ENCODE data around the gene CPVL. TPM values are rescaled to one million over a fixed set of nuclear protein-coding genes. Genes with fewer than 3 reads are reported as not detected.
A peak's percentile ranks its signal among the peaks of the same experiment; 100 is the strongest.

The CPVL gene
- total RNA-seq, 1 experiment from 2014 or later: 26.9 TPM

GRCh38 chr7:29127527-29127926, 18.8 kb downstream of the CPVL start:
- Histone ChIP-seq H2BK120ac (ENCODE audit: low read depth, low read length, poor library complexity, severe bottlenecking) (no peak overlapping the region), H2BK12ac (ENCODE audit: insufficient read length, low read depth, low read length) (no peak overlapping the region), H3K56ac (ENCODE audit: insufficient read length, low read depth, low read length) (no peak overlapping the region), H3K79me1 (ENCODE audit: insufficient read depth, low read depth, low read length, poor library complexity, severe bottlenecking) (no peaks in the 10 kb centered on the region), H3K23me2 (ENCODE audit: insufficient read length, low read depth, low read length, poor library complexity, severe bottlenecking) (no peaks in the 10 kb centered on the region), H3K9ac (ENCODE audit: extremely low read depth, insufficient read length, low read length) (no peak overlapping the region), H3K14ac (ENCODE audit: insufficient read depth, low read length) (no peak overlapping the region), H3K27me3 (ENCODE audit: insufficient read depth, low read length) (no peaks in the 10 kb centered on the region), H3K27ac (ENCODE audit: insufficient read length, low read depth, low read length) (no peak overlapping the region), H2AK5ac (ENCODE audit: insufficient read length, low read length) (no peak overlapping the region), H3K4me1 (ENCODE audit: insufficient read depth, low read length) (peaks cover 4% of the 10 kb centered on the region), H4K8ac (replicated peaks; ENCODE audit: insufficient read length, low read depth, low read length) (no peak overlapping the region), H3K79me2 (ENCODE audit: insufficient read depth, low read length) (no peaks in the 10 kb centered on the region), H2BK20ac (ENCODE audit: low read depth, low read length, poor library complexity, severe bottlenecking) (no peak overlapping the region), H4K20me1 (ENCODE audit: control insufficient read depth, insufficient read depth, insufficient read length) (no peaks in the 10 kb centered on the region), H2BK15ac (ENCODE audit: low read depth, low read length) (no peak overlapping the region), H3K23ac (ENCODE audit: insufficient read length, low read depth, low read length) (no peak overlapping the region), H3K4ac (ENCODE audit: low read depth, low read length) (no peak overlapping the region), H4K5ac (ENCODE audit: insufficient read length, low read depth, low read length) (no peak overlapping the region), H2AFZ (ENCODE audit: low read length) (no peak overlapping the region), H3K18ac (ENCODE audit: insufficient read length, low read depth, low read length) (no peak overlapping the region), H3K4me2 (ENCODE audit: insufficient read depth, insufficient read length, low read length) (no peak overlapping the region), H2BK5ac (ENCODE audit: insufficient read length, low read length) (no peak overlapping the region), H4K91ac (ENCODE audit: insufficient read length, low read depth, low read length) (no peak overlapping the region), H3K9me3 (ENCODE audit: control insufficient read depth, low read depth, low read length) (no peaks in the 10 kb centered on the region), H3T11ph (ENCODE audit: low read length) (no peak overlapping the region)
- H3K36me3 Mint-ChIP-seq (ENCODE audit: insufficient read depth in 1 of 3, low read depth in 3 of 3): no peaks in the 10 kb centered on the region
- peaks cover 15 to 29% of the 10 kb centered on the region in 2 experiments for H3K4me1 Mint-ChIP-seq
- H3K27ac Mint-ChIP-seq: peak overlapping the region in 2 of 3 experiments; percentile 62 to 73; a peak in 1 of 7 replicates
- WGBS (ENCODE audit: extremely low coverage, insufficient read length, low lambda C conversion rate): no CpG with 5 or more reads among the region's 4 CpGs
- TF ChIP-seq CTCF (conservative IDR thresholded peaks at IDR 0.05): no peak
- H3K9me3 Mint-ChIP-seq: no peaks in the 10 kb centered on the region
- H3K4me3 Mint-ChIP-seq: no peak overlapping the region
- H3K27me3 Mint-ChIP-seq (ENCODE audit: low read depth): no peaks in the 10 kb centered on the region
- no peak for DNase-seq

All from H9 (cell line).